ENCODE measurements around the gene HCCS. TPM values are rescaled to one million over a fixed set of nuclear protein-coding genes. Genes with fewer than 3 reads are reported as not detected.

HCCS gene
- total and polyA plus RNA-seq, 8 donors, result 14.9 to 20.8 (median 16.6) TPM

GRCh38 chrX:11148401-11148800, 37.3 kb downstream of the HCCS start:
- ATAC-seq, result no peak
- DNase-seq, result no peak
- Histone ChIP-seq H3K4me3 (no peak overlapping the region), H3K27ac (no peak overlapping the region), H3K4me1 (no peaks in the 10 kb centered on the region), H3K36me3 (no peaks in the 10 kb centered on the region), H3K9me3 (no peaks in the 10 kb centered on the region), H3K27me3 (peaks cover 0 to 9% of the 10 kb centered on the region in 2 donors)
- no peak for TF ChIP-seq CTCF (IDR thresholded peaks at IDR 0.05)
- intact Hi-C loops (cut with DNase I), result loop anchor here in 1 of 2 donors (10.0 kb wide), 1 partner anchor 386 kb away; no protein-coding TSS in a partner anchor

GRCh38 chrX:11151799-11152559, 40.8 kb downstream of the HCCS start:
- intact Hi-C loops (cut with DNase I), result no loop called here

DNA sequence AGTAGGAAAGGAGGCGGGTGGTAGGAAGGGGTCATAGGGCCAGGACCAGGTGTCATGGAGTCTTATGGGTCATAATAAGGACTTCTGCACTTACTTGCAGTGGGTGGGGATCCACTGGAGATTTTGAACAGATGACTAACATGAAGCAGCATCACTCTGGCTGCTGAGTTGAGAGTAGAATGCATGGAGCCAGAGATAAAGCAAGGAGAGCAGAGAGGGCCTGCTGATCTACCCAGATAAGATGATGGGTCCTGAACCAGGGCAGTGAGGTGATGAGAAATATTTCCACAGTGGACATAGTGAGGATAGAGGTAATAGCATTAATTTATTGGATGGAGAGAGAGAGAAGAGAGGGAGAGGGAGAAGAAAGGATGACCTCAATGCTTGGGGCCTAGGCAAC, 48.0 kb downstream of the HCCS start:
- no peaks in the 10 kb centered on the region for H3K4me1 ChIP-seq
- ATAC-seq (no peak), DNase-seq (no peak)
- H3K27ac ChIP-seq, result no peak overlapping the region
- no peaks in the 10 kb centered on the region for H3K27me3 ChIP-seq
- no peaks in the 10 kb centered on the region for H3K36me3 ChIP-seq
- H3K9me3 ChIP-seq, result no peaks in the 10 kb centered on the region
- no peak for TF ChIP-seq CTCF (IDR thresholded peaks at IDR 0.05)
- intact Hi-C loops (cut with DNase I), result no loop called here
- H3K4me3 ChIP-seq, result no peak overlapping the region

More at GRCh38 chrX:11151799-11152559, 40.8 kb downstream of the HCCS start:
- Histone ChIP-seq H3K27me3 (no peaks in the 10 kb centered on the region), H3K36me3 (no peaks in the 10 kb centered on the region), H3K9me3 (no peaks in the 10 kb centered on the region), H3K27ac (no peak overlapping the region), H3K4me1 (no peaks in the 10 kb centered on the region), H3K4me3 (no peak overlapping the region)
- no peak for ATAC-seq
- TF ChIP-seq CTCF (IDR thresholded peaks at IDR 0.05), result no peak
- no peak for DNase-seq

GRCh38 chrX:11164433-11164832, 53.3 kb downstream of the HCCS start:
- Histone ChIP-seq H3K36me3 (no peaks in the 10 kb centered on the region), H3K27ac (no peak overlapping the region), H3K27me3 (peaks cover 0 to 4% of the 10 kb centered on the region in 2 donors), H3K4me3 (no peak overlapping the region), H3K9me3 (no peaks in the 10 kb centered on the region), H3K4me1 (no peaks in the 10 kb centered on the region)
- DNase-seq (no peak), ATAC-seq (no peak)
- intact Hi-C loops (cut with DNase I), result no loop called here
- no peak for TF ChIP-seq CTCF (IDR thresholded peaks at IDR 0.05)

- ATAC-seq (no peak), DNase-seq (no peak)
- no peaks in the 10 kb centered on the region for H3K4me1 ChIP-seq
- peaks cover 0 to 4% of the 10 kb centered on the region in 2 donors for H3K27me3 ChIP-seq
- H3K4me3 ChIP-seq, result no peak overlapping the region
- no peaks in the 10 kb centered on the region for H3K36me3 ChIP-seq
- no peaks in the 10 kb centered on the region for H3K9me3 ChIP-seq
- H3K27ac ChIP-seq, result no peak overlapping the region
- intact Hi-C loops (cut with DNase I), result no loop called here
- no peak for TF ChIP-seq CTCF (IDR thresholded peaks at IDR 0.05)
Measured at GRCh38 chrX:11171956-11172355, 60.8 kb downstream of the HCCS start.

All from left lung (tissue), 10 donors.